ENCODE measurements around the gene LARGE1. TPM values are rescaled to one million over a fixed set of nuclear protein-coding genes. Genes with fewer than 3 reads are reported as not detected.
"Not testable (repeated sequence)": the region's sequence is repeated elsewhere in the genome, so short reads cannot be mapped to it uniquely, and the experiment has no call there.

The LARGE1 gene
- total RNA-seq, 2 experiments from 2014 or later = 0.18 to 0.58 TPM

GRCh38 chr22:33465554-33465953 lies 454.7 kb downstream of the LARGE1 start:
- ATAC-seq (no peak), DNase-seq (no peak)
- no peak overlapping the region for H3K27ac Mint-ChIP-seq
- ChIA-PET CTCF (no interaction called here), POLR2A (no interaction called here)
- H3K4me3 Mint-ChIP-seq = no peak overlapping the region
- H3K9me3 Mint-ChIP-seq (ENCODE audit: insufficient read depth) = peaks cover 11% of the 10 kb centered on the region
- H3K4me1 Mint-ChIP-seq (ENCODE audit: low read depth) = no peaks in the 10 kb centered on the region
- no peaks in the 10 kb centered on the region for H3K27me3 Mint-ChIP-seq (ENCODE audit: low read depth)
- H3K36me3 Mint-ChIP-seq (ENCODE audit: low read depth) = no peaks in the 10 kb centered on the region

- POLR2A ChIA-PET = no interaction called here
- DNase-seq (no peak), ATAC-seq (no peak)
- Mint-ChIP-seq H3K27me3 (ENCODE audit: low read depth) (no peaks in the 10 kb centered on the region), H3K4me3 (no peak overlapping the region), H3K9me3 (ENCODE audit: insufficient read depth) (peaks cover 11% of the 10 kb centered on the region), H3K27ac (no peak overlapping the region), H3K4me1 (ENCODE audit: low read depth) (no peaks in the 10 kb centered on the region), H3K36me3 (ENCODE audit: low read depth) (no peaks in the 10 kb centered on the region)
- CTCF ChIA-PET = no interaction called here
Observed at GRCh38 chr22:33464698-33465097, 455.6 kb downstream of the LARGE1 start.

GRCh38 chr22:33461698-33462434 lies 458.4 kb downstream of the LARGE1 start:
- no peak overlapping the region for H3K4me3 Mint-ChIP-seq
- no peaks in the 10 kb centered on the region for H3K36me3 Mint-ChIP-seq (ENCODE audit: low read depth)
- peaks cover 11% of the 10 kb centered on the region for H3K9me3 Mint-ChIP-seq (ENCODE audit: insufficient read depth)
- no peak for ATAC-seq
- POLR2A ChIA-PET = interaction anchor here (0.6 kb wide), 1 partner anchor 222 kb away, joined by 3 read pairs; no protein-coding TSS in a partner anchor
- CTCF ChIA-PET = no interaction called here
- no peak for DNase-seq
- no peaks in the 10 kb centered on the region for H3K27me3 Mint-ChIP-seq (ENCODE audit: low read depth)
- H3K27ac Mint-ChIP-seq = no peak overlapping the region
- no peaks in the 10 kb centered on the region for H3K4me1 Mint-ChIP-seq (ENCODE audit: low read depth)

GRCh38 chr22:33461245-33461644 lies 459.0 kb downstream of the LARGE1 start:
- DNase-seq; H3K27ac Mint-ChIP-seq; ATAC-seq; POLR2A ChIA-PET; CTCF ChIA-PET; H3K27me3 Mint-ChIP-seq (ENCODE audit: low read depth); H3K4me1 Mint-ChIP-seq (ENCODE audit: low read depth); H3K4me3 Mint-ChIP-seq; H3K36me3 Mint-ChIP-seq (ENCODE audit: low read depth): not testable (repeated sequence)
- H3K9me3 Mint-ChIP-seq (ENCODE audit: insufficient read depth) = peaks cover 11% of the 10 kb centered on the region

- Mint-ChIP-seq H3K27me3 (ENCODE audit: low read depth) (no peaks in the 10 kb centered on the region), H3K4me1 (ENCODE audit: low read depth) (no peaks in the 10 kb centered on the region), H3K4me3 (no peak overlapping the region), H3K9me3 (ENCODE audit: insufficient read depth) (peaks cover 11% of the 10 kb centered on the region), H3K27ac (no peak overlapping the region), H3K36me3 (ENCODE audit: low read depth) (no peaks in the 10 kb centered on the region)
- ATAC-seq = no peak
- ChIA-PET CTCF (no interaction called here), POLR2A (no interaction called here)
- no peak for DNase-seq
Observed at GRCh38 chr22:33459137-33459536, 461.1 kb downstream of the LARGE1 start.

GRCh38 chr22:33456511-33456910 lies 463.8 kb downstream of the LARGE1 start:
- ATAC-seq (no peak), DNase-seq (no peak)
- POLR2A ChIA-PET = no interaction called here
- Mint-ChIP-seq H3K9me3 (ENCODE audit: insufficient read depth) (no peaks in the 10 kb centered on the region), H3K4me3 (no peak overlapping the region), H3K4me1 (ENCODE audit: low read depth) (no peaks in the 10 kb centered on the region), H3K36me3 (ENCODE audit: low read depth) (no peaks in the 10 kb centered on the region), H3K27me3 (ENCODE audit: low read depth) (no peaks in the 10 kb centered on the region), H3K27ac (no peak overlapping the region)
- CTCF ChIA-PET = no interaction called here

GRCh38 chr22:33455036-33455435 lies 465.2 kb downstream of the LARGE1 start:
- DNase-seq (no peak), ATAC-seq (no peak)
- no peaks in the 10 kb centered on the region for H3K27me3 Mint-ChIP-seq (ENCODE audit: low read depth)
- POLR2A ChIA-PET = no interaction called here
- no peaks in the 10 kb centered on the region for H3K9me3 Mint-ChIP-seq (ENCODE audit: insufficient read depth)
- no peaks in the 10 kb centered on the region for H3K36me3 Mint-ChIP-seq (ENCODE audit: low read depth)
- CTCF ChIA-PET = no interaction called here
- no peak overlapping the region for H3K27ac Mint-ChIP-seq
- H3K4me1 Mint-ChIP-seq (ENCODE audit: low read depth) = no peaks in the 10 kb centered on the region
- H3K4me3 Mint-ChIP-seq = no peak overlapping the region

- no peak overlapping the region for H3K27ac Mint-ChIP-seq
- H3K36me3 Mint-ChIP-seq (ENCODE audit: low read depth) = no peaks in the 10 kb centered on the region
- POLR2A ChIA-PET = no interaction called here
- ATAC-seq = no peak
- no peak overlapping the region for H3K4me3 Mint-ChIP-seq
- CTCF ChIA-PET = no interaction called here
- H3K4me1 Mint-ChIP-seq (ENCODE audit: low read depth) = no peaks in the 10 kb centered on the region
- no peaks in the 10 kb centered on the region for H3K27me3 Mint-ChIP-seq (ENCODE audit: low read depth)
- H3K9me3 Mint-ChIP-seq (ENCODE audit: insufficient read depth) = no peaks in the 10 kb centered on the region
- DNase-seq = no peak
Observed at GRCh38 chr22:33451866-33452469, 468.3 kb downstream of the LARGE1 start.

GRCh38 chr22:33450756-33451155 lies 469.5 kb downstream of the LARGE1 start:
- Mint-ChIP-seq H3K9me3 (ENCODE audit: insufficient read depth) (no peaks in the 10 kb centered on the region), H3K27me3 (ENCODE audit: low read depth) (no peaks in the 10 kb centered on the region), H3K4me1 (ENCODE audit: low read depth) (no peaks in the 10 kb centered on the region), H3K36me3 (ENCODE audit: low read depth) (no peaks in the 10 kb centered on the region), H3K4me3 (no peak overlapping the region), H3K27ac (no peak overlapping the region)
- CTCF ChIA-PET = no interaction called here
- DNase-seq = no peak
- POLR2A ChIA-PET = no interaction called here
- no peak for ATAC-seq

- Mint-ChIP-seq H3K9me3 (ENCODE audit: insufficient read depth) (no peaks in the 10 kb centered on the region), H3K36me3 (ENCODE audit: low read depth) (no peaks in the 10 kb centered on the region), H3K27me3 (ENCODE audit: low read depth) (no peaks in the 10 kb centered on the region), H3K4me1 (ENCODE audit: low read depth) (no peaks in the 10 kb centered on the region), H3K27ac (no peak overlapping the region), H3K4me3 (no peak overlapping the region)
- ChIA-PET POLR2A (no interaction called here), CTCF (no interaction called here)
- DNase-seq = no peak
- no peak for ATAC-seq
Observed at GRCh38 chr22:33447733-33448132, 472.5 kb downstream of the LARGE1 start.

GRCh38 chr22:33443683-33444082 lies 476.6 kb downstream of the LARGE1 start:
- Mint-ChIP-seq H3K27me3 (ENCODE audit: low read depth) (no peaks in the 10 kb centered on the region), H3K9me3 (ENCODE audit: insufficient read depth) (no peaks in the 10 kb centered on the region), H3K36me3 (ENCODE audit: low read depth) (no peaks in the 10 kb centered on the region), H3K4me1 (ENCODE audit: low read depth) (no peaks in the 10 kb centered on the region), H3K27ac (no peak overlapping the region), H3K4me3 (no peak overlapping the region)
- no peak for ATAC-seq
- POLR2A ChIA-PET = no interaction called here
- DNase-seq = no peak
- CTCF ChIA-PET = no interaction called here

GRCh38 chr22:33440756-33441155 lies 479.5 kb downstream of the LARGE1 start:
- H3K4me1 Mint-ChIP-seq (ENCODE audit: low read depth) = no peaks in the 10 kb centered on the region
- no peak for ATAC-seq
- H3K4me3 Mint-ChIP-seq = no peak overlapping the region
- ChIA-PET POLR2A (no interaction called here), CTCF (no interaction called here)
- H3K9me3 Mint-ChIP-seq (ENCODE audit: insufficient read depth) = peaks cover 4% of the 10 kb centered on the region
- no peaks in the 10 kb centered on the region for H3K36me3 Mint-ChIP-seq (ENCODE audit: low read depth)
- DNase-seq = no peak
- H3K27me3 Mint-ChIP-seq (ENCODE audit: low read depth) = no peaks in the 10 kb centered on the region
- H3K27ac Mint-ChIP-seq = no peak overlapping the region

GRCh38 chr22:33438273-33438672 lies 482.0 kb downstream of the LARGE1 start:
- Mint-ChIP-seq H3K4me3 (no peak overlapping the region), H3K27me3 (ENCODE audit: low read depth) (no peaks in the 10 kb centered on the region), H3K9me3 (ENCODE audit: insufficient read depth) (peaks cover 4% of the 10 kb centered on the region), H3K4me1 (ENCODE audit: low read depth) (no peaks in the 10 kb centered on the region), H3K36me3 (ENCODE audit: low read depth) (no peaks in the 10 kb centered on the region), H3K27ac (no peak overlapping the region)
- no peak for ATAC-seq
- DNase-seq = no peak
- ChIA-PET POLR2A (no interaction called here), CTCF (no interaction called here)
